Peyer's patch (tissue), 4 donors: Measurements from ENCODE around the gene CDH4. TPM values are rescaled to one million over a fixed set of nuclear protein-coding genes. Genes with fewer than 3 reads are reported as not detected.

Experiments
- DNase-seq, 3 donors: peaks; one replicate each; pipeline ENCODE4 v3.0.0-alpha.2; 2017 to 2019
- H3K27ac ChIP-seq, 4 donors: fragments of 200-600 bp; sonication (generic); one replicate each; pipeline ENCODE4 v1.5.1; 2016 to 2019
- H3K27me3 ChIP-seq, 2 donors: fragments of 200-600 bp; sonication (generic); one replicate each; pipeline ENCODE4 v1.5.1; 2019
- H3K36me3 ChIP-seq, 3 donors: fragments of 200-600 bp; sonication (generic); one replicate each; pipeline ENCODE4 v1.5.1; 2016 to 2019
- H3K4me1 ChIP-seq, 4 donors: fragments of 200-600 bp; sonication (generic); one replicate each; pipeline ENCODE4 v1.5.1; 2016 to 2019
- H3K4me3 ChIP-seq, 4 donors: fragments of 200-600 bp; sonication (generic); 1 replicate in 3 of 4; 2 replicates in 1 of 4; pipeline ENCODE4 v1.5.1; 2016 to 2019; ENCODE audit warnings: mild to moderate bottlenecking in 1 of 4
- H3K9me3 ChIP-seq, 4 donors: fragments of 200-600 bp; sonication (generic); one replicate each; pipeline ENCODE4 v1.5.1; 2016 to 2019; ENCODE audit warnings: mild to moderate bottlenecking in 1 of 4
- POLR2A ChIP-seq, 2 donors: fragments of 450-650 bp; IDR thresholded peaks; one replicate each; pipeline ENCODE4 v1.5.1; 2017; ENCODE audit warnings: antibody characterized with exemption in 2 of 2, mild to moderate bottlenecking in 2 of 2, moderate library complexity in 2 of 2
- total RNA-seq, 4 donors: library from RNA; depleted of rRNA; stranded (reverse); fragments of >200 nt; gene quantifications; one replicate each; pipeline ENCODE4 v1.1.0, GENCODE V29; 2016
- TF ChIP-seq, protein P1 (sequence below), 6 experiments: fragments of 450-650 bp in 4 of 6; fragments of 200-600 bp in 2 of 6; sonication (generic) in 1 of 6; IDR thresholded peaks; one replicate each; pipeline ENCODE4 v1.5.1; 2017 to 2019; ENCODE audit warnings: antibody characterized with exemption in 6 of 6, mild to moderate bottlenecking in 3 of 6, moderate library complexity in 1 of 6

The CDH4 gene
- total RNA-seq, 4 donors from 2014 or later: 0.27 TPM; not detected in 3

GRCh38 chr20:61929561-61929960, 677.5 kb downstream of the CDH4 start:
- Histone ChIP-seq H3K9me3 (no peaks in the 10 kb centered on the region), H3K4me1 (no peaks in the 10 kb centered on the region), H3K27ac (no peak overlapping the region), H3K36me3 (no peaks in the 10 kb centered on the region), H3K4me3 (no peak overlapping the region), H3K27me3 (no peaks in the 10 kb centered on the region)
- DNase-seq: no peak
- TF ChIP-seq POLR2A (IDR thresholded peaks at IDR 0.05): no peak
- TF ChIP-seq, protein P1, sequence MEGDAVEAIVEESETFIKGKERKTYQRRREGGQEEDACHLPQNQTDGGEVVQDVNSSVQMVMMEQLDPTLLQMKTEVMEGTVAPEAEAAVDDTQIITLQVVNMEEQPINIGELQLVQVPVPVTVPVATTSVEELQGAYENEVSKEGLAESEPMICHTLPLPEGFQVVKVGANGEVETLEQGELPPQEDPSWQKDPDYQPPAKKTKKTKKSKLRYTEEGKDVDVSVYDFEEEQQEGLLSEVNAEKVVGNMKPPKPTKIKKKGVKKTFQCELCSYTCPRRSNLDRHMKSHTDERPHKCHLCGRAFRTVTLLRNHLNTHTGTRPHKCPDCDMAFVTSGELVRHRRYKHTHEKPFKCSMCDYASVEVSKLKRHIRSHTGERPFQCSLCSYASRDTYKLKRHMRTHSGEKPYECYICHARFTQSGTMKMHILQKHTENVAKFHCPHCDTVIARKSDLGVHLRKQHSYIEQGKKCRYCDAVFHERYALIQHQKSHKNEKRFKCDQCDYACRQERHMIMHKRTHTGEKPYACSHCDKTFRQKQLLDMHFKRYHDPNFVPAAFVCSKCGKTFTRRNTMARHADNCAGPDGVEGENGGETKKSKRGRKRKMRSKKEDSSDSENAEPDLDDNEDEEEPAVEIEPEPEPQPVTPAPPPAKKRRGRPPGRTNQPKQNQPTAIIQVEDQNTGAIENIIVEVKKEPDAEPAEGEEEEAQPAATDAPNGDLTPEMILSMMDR (IDR thresholded peaks at IDR 0.05): no peak

DNA sequence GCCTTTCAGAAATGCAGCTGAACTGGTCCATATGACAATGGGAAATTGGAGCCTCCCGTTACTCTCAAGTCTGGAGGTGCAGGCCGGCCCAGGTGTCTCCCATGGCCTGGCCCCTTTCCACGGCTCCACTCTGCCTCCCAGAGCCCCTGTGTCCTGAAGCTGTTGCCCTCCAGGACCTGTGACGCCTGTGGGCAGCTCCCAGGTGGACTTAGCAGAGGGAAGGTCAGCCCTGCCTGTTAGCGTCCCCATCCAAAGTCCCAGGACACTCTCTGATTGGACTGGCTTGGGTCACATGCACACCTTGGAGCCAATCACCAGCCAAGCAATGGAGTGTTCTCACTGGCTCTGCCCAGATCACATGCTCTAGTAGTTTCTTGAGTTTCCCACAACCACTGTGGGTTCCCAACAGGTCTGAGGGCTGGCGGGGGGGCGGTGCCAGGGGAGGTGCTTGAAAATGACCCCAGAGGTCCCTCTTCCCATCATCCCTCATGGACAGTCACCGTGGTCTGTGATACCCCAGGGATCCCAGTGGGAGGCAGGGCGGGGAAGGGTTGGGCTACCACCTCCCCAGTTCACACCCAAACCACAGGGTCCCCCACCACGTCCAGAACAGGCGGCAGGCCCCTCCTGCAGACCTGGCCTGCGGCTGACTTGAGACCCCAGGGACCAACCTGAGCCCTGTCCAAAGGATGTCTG, 678.1 kb downstream of the CDH4 start:
- no peak overlapping the region for H3K4me3 ChIP-seq
- no peaks in the 10 kb centered on the region for H3K36me3 ChIP-seq
- no peaks in the 10 kb centered on the region for H3K4me1 ChIP-seq
- no peak overlapping the region for H3K27ac ChIP-seq
- no peak for TF ChIP-seq POLR2A (IDR thresholded peaks at IDR 0.05)
- TF ChIP-seq, protein P1 (IDR thresholded peaks at IDR 0.05): no peak
- H3K9me3 ChIP-seq: no peaks in the 10 kb centered on the region
- no peaks in the 10 kb centered on the region for H3K27me3 ChIP-seq
- DNase-seq: no peak

GRCh38 chr20:61930776-61931475, 678.9 kb downstream of the CDH4 start:
- H3K4me1 ChIP-seq: no peaks in the 10 kb centered on the region
- no peak for DNase-seq
- no peak overlapping the region for H3K27ac ChIP-seq
- no peaks in the 10 kb centered on the region for H3K27me3 ChIP-seq
- H3K36me3 ChIP-seq: no peaks in the 10 kb centered on the region
- TF ChIP-seq, protein P1 (IDR thresholded peaks at IDR 0.05): no peak
- no peak for TF ChIP-seq POLR2A (IDR thresholded peaks at IDR 0.05)
- H3K4me3 ChIP-seq: no peak overlapping the region
- no peaks in the 10 kb centered on the region for H3K9me3 ChIP-seq

DNA sequence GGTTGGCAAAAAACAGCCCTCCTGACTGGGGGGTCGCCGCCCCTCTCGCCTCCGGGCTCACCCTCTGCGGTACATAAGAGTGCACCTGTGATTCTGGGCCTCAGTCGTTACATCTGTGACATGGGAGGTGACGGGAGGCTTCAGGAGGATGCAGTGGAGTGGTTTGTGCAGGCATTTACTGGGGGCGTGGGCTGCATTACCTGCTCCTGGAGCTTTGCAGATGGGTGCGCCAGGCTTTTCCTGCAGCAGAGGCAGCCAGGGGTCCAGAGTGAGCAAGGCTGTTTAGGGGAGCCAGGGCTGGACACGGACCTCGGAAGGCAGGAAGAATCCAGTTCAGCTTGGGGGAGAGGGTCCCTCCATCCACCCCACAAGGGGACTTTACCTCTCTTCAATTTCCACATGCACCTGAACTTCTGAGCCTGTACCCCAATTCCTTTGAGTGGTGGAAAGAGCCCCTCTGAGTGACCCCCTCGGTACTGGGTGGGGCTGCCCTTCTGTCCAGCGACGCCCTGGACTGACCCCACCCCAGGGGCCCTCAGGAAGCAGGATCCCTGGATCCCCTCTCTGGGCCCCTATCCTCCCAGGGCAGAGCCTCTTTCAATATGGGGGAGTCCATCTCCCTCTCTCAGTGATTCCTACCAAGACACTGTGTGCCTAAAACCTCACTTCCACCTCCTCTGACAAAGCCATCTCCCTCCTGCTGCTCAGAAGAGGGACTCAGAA, 679.6 kb downstream of the CDH4 start:
- Histone ChIP-seq H3K9me3 (no peaks in the 10 kb centered on the region), H3K27me3 (no peaks in the 10 kb centered on the region), H3K36me3 (no peaks in the 10 kb centered on the region), H3K27ac (no peak overlapping the region), H3K4me3 (no peak overlapping the region), H3K4me1 (no peaks in the 10 kb centered on the region)
- TF ChIP-seq, protein P1 (IDR thresholded peaks at IDR 0.05): no peak
- peak in 1 of 3 donors; percentile 15 for DNase-seq

DNA sequence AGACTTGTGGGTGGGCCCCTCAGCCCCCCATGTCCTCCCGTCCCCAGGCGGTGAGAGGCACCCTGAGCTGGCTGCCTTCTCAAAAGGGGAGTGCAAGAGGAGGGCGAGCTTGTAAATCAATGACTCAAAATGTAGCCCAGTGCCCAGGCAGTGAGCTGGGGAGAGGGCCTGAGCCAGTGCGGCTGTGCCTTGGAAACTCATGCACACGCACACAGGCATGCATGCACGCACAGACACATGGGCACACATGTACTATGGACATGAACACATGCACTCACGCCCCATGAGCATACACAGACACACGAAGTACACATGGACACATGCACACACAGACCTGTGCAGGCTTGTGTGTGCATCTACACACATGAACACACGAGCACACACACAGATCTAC, 680.1 kb downstream of the CDH4 start:
- Histone ChIP-seq H3K4me1 (no peaks in the 10 kb centered on the region), H3K4me3 (no peak overlapping the region), H3K27ac (no peak overlapping the region), H3K36me3 (no peaks in the 10 kb centered on the region), H3K27me3 (no peaks in the 10 kb centered on the region), H3K9me3 (no peaks in the 10 kb centered on the region)
- peak in 1 of 3 donors; percentile 19 for DNase-seq
- TF ChIP-seq POLR2A (IDR thresholded peaks at IDR 0.05): no peak
- TF ChIP-seq, protein P1 (IDR thresholded peaks at IDR 0.05): no peak
